HepG2 (cell line): ENCODE results near the gene SNRPD3. TPM values are rescaled to one million over a fixed set of nuclear protein-coding genes. Genes with fewer than 3 reads are reported as not detected.

Experiments
- ATAC-seq: fragments of 200-7000 bp; cut with Tn5 transposase; 3 replicates; pipeline ENCODE4 v1.9.1; 2020; ENCODE audit warnings: mild to moderate bottlenecking, moderate library complexity
- BruUV-seq: library from RNA; stranded (reverse); fragments of 400-500 nt; replicated peaks from 2 replicates; lab custom pipeline; 2021; lab: Mats Ljungman, UMichigan
- CTCF ChIA-PET: fragments of 300-600 bp; formaldehyde crosslinking; extraction: SDS; loops from one replicate; lab custom pipeline; 2021; ENCODE audit warnings: low total read pairs, inconsistent platforms, low intra/inter-chr PET ratio; lab: Yijun Ruan, JAX
- POLR2A ChIA-PET: fragments of 350-600 bp; sonication (Branson Sonifier 250); formaldehyde crosslinking; loops from one replicate; lab custom pipeline; 2020; ENCODE audit warnings: antibody characterized with exemption, inconsistent platforms; lab: Yijun Ruan, JAX
- DNase-seq: peaks from one replicate; pipeline ENCODE4 v3.0.0-alpha.2; 2015; ENCODE audit warnings: low spot score
- FAIRE-seq: peaks from 3 replicates; lab custom pipeline; 2011; peaks lifted over from hg19 to GRCh38; lab: Jason Lieb, UNC
- H2AFZ ChIP-seq: one replicate; pipeline ENCODE4 v1.6.1; 2011; ENCODE audit warnings: low read length, inconsistent platforms
- H3K27ac ChIP-seq: fragments of 300-600 bp; 3 replicates; pipeline ENCODE4 v1.8.0; 2011; ENCODE audit warnings: mixed run types, mild to moderate bottlenecking, mixed read lengths, low read length, inconsistent platforms; ENCODE audit not compliant: insufficient read depth; ENCODE audit errors: extremely low read length
- H3K27me3 ChIP-seq, 2 experiments: fragments of 200-600 bp in 1 of 2; 2 replicates in 1 of 2; 3 replicates in 1 of 2; pipeline versions ENCODE4 v1.6.0 to v1.8.0; 2011; ENCODE audit warnings: low read length in 2 of 2, mild to moderate bottlenecking in 2 of 2, moderate library complexity in 2 of 2, inconsistent platforms in 1 of 2; ENCODE audit not compliant: insufficient read depth in 2 of 2, control insufficient read depth in 1 of 2
- H3K36me3 ChIP-seq, 2 experiments: fragments of 200-600 bp in 1 of 2; replicated peaks in 1 of 2; 2 replicates in 1 of 2; 3 replicates in 1 of 2; pipeline versions ENCODE4 v1.5.1 to v1.8.0; 2011; ENCODE audit warnings: low read length in 2 of 2, inconsistent platforms in 1 of 2; ENCODE audit not compliant: insufficient read depth in 2 of 2, control insufficient read depth in 1 of 2
- H3K4me1 ChIP-seq: 2 replicates; pipeline ENCODE4 v1.5.1; 2012; ENCODE audit warnings: low read length, inconsistent platforms; ENCODE audit not compliant: insufficient read depth
- H3K4me2 ChIP-seq: 2 replicates; pipeline ENCODE4 v1.6.0; 2011; ENCODE audit warnings: low read depth, low read length, inconsistent platforms
- H3K4me3 ChIP-seq, 3 experiments: fragments of 200-600 bp in 1 of 3; sonication (generic), shearing (Covaris generic) in 1 of 3; replicated peaks in 1 of 3; 2 replicates each; pipeline ENCODE4 v1.5.1; 2011 to 2016; ENCODE audit warnings: low read length in 3 of 3, inconsistent platforms in 2 of 3, low read depth in 2 of 3, mild to moderate bottlenecking in 2 of 3, control low read depth in 1 of 3, mixed read lengths in 1 of 3; ENCODE audit not compliant: insufficient read depth in 1 of 3
- H3K79me2 ChIP-seq: one replicate; pipeline ENCODE4 v1.6.1; 2011; ENCODE audit warnings: low read length, inconsistent platforms; ENCODE audit not compliant: insufficient read depth
- H3K9ac ChIP-seq: 2 replicates; pipeline ENCODE4 v1.6.0; 2011; ENCODE audit warnings: mild to moderate bottlenecking, low read depth, low read length, inconsistent platforms; ENCODE audit not compliant: insufficient read depth
- H3K9me3 ChIP-seq: 2 replicates; pipeline ENCODE4 v1.5.1; 2012; ENCODE audit warnings: mild to moderate bottlenecking, low read length
- H4K20me1 ChIP-seq: 2 replicates; pipeline ENCODE4 v1.6.0; 2011; ENCODE audit warnings: inconsistent platforms, mild to moderate bottlenecking, low read length, moderate library complexity; ENCODE audit not compliant: insufficient read depth
- GATAD1 ChIP-seq: IDR thresholded peaks from 2 replicates; pipeline ENCODE4 v1.6.1; 2016; ENCODE audit warnings: missing genetic modification reagents, missing compliant biosample characterization
- POLR2AphosphoS2 ChIP-seq: IDR thresholded peaks from 2 replicates; pipeline ENCODE4 v1.6.1; 2011; ENCODE audit warnings: low read depth, low read length, improper control_type of control experiment
- SMAD3 ChIP-seq: sonication (generic); formaldehyde crosslinking; IDR thresholded peaks from 2 replicates; pipeline ENCODE4 v1.4.0; 2020; ENCODE audit warnings: missing genetic modification reagents
- WGBS: methylation state at CpG from one replicate; pipeline ENCODE4 v1.1.6; 2017; ENCODE audit warnings: low lambda C conversion rate; 5-methylcytosine and 5-hydroxymethylcytosine counted together
- in situ Hi-C: cut with HindIII; loops from 2 replicates; pipeline ENCODE4 v1.10.0; 2017; ENCODE audit warnings: low pct_unique_long_range_greater_than_20kb; ENCODE audit not compliant: extremely low pct_ligation_motif_present
- intact Hi-C: fragments of 100-400 bp; cut with micrococcal nuclease; formaldehyde crosslinking; loops from one replicate; pipeline ENCODE4 v1.10.0; 2022; ENCODE audit not compliant: unreplicated experiment
- polyA plus RNA-seq, 8 experiments: library from polyadenylated mRNA; depleted of rRNA in 3 of 8; stranded (reverse) in 7 of 8; unstranded in 1 of 8; fragments of >200 nt; fragmentation: Illumina TruSeq in 4 of 8; extraction: Trizol in 4 of 8; gene quantifications; 2 replicates each; pipeline versions ENCODE4 v1.2.1 to v1.2.3, GENCODE V29; 2011 to 2016; ENCODE audit warnings: low read depth in 4 of 8, missing spikeins in 1 of 8, mixed read lengths in 1 of 8; ENCODE audit not compliant: insufficient read depth in 1 of 8
- total RNA-seq, 5 experiments: library from RNA; depleted of rRNA; stranded (reverse); fragments of >200 nt; fragmentation: Illumina TruSeq; extraction: Trizol; gene quantifications; 2 replicates each; pipeline ENCODE4 v1.2.3, GENCODE V29; 2016; ENCODE audit warnings: low read depth in 1 of 5
- TF ChIP-seq, protein P1 (sequence below): sonication (generic); formaldehyde crosslinking; IDR thresholded peaks from 2 replicates; pipeline ENCODE4 v1.4.0; 2020; ENCODE audit warnings: missing genetic modification reagents

The SNRPD3 gene
- total and polyA plus RNA-seq, 2 of the 13 experiments (the other 11 are each of a cell fraction or from before 2014, with no cell fraction given), result 110 to 209 TPM

DNA sequence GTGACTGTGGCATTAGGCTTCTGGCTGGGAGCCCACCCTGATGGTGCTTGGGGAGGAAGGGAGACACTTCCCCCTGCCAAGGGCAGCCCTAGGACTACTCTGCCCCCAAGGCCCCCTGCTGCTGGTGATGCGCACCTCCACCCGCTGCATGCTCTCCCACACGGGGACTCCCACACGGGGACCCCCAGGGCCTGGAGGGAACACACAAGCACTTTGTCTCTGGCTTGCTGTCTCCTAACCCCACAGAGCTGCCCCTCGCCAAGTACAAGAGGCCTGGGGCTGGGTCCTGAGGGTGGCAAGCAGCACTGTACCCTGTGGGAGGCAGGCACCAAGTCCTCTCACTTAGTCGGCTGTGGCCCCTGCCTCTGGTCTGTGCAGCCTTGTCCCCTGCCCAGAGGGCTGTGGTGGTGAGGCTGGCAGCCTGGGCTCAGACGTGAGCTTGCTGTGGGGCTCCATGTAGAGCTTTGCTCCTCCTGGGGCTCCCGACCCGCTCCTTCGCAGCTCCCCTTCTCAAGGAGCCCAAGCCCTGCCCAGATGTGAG lies 29.1 kb downstream of the SNRPD3 start (continued):
- no peak for TF ChIP-seq POLR2AphosphoS2
- TF ChIP-seq, protein P1, sequence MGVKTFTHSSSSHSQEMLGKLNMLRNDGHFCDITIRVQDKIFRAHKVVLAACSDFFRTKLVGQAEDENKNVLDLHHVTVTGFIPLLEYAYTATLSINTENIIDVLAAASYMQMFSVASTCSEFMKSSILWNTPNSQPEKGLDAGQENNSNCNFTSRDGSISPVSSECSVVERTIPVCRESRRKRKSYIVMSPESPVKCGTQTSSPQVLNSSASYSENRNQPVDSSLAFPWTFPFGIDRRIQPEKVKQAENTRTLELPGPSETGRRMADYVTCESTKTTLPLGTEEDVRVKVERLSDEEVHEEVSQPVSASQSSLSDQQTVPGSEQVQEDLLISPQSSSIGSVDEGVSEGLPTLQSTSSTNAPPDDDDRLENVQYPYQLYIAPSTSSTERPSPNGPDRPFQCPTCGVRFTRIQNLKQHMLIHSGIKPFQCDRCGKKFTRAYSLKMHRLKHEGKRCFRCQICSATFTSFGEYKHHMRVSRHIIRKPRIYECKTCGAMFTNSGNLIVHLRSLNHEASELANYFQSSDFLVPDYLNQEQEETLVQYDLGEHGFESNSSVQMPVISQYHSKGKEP (CRISPR knock-in tag), result no peak
- no peak for TF ChIP-seq GATAD1 (CRISPR knock-in tag)
- TF ChIP-seq, all 625 proteins: peak for 6

DNA sequence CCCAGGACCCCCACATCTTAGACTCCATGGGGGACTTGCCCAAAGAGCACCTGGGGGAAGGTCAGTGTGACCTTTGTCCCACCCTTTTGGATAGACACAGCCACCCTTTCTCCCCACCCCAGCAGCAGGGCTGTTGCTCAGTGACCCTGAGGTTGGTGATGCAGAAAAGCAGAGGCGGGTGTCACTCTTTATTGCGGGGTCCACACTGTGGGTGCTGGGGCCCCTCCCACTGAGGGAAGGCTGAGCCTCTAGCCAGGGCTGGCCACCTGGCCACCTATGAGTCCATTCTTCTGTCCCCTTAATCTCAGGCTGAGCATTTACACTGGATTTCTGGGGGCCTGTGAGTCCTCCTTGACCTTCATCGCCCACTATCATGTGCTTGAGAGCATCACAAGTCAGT lies 29.7 kb downstream of the SNRPD3 start:
- in situ Hi-C loops, result no loop called here
- CTCF ChIA-PET, result no interaction called here
- ATAC-seq (no peak), DNase-seq (no peak), FAIRE-seq (no peak)
- BruUV-seq, result no TSS peak
- Histone ChIP-seq H4K20me1 (no peaks in the 10 kb centered on the region), H3K4me1 (peaks cover 85% of the 10 kb centered on the region), H2AFZ (no peak overlapping the region), H3K4me2 (no peak overlapping the region), H3K27ac (peak overlapping the region; percentile 16), H3K9me3 (no peaks in the 10 kb centered on the region), H3K36me3 (peaks cover 8 to 19% of the 10 kb centered on the region in 2 experiments; a peak in 4 of 5 replicates), H3K9ac (no peak overlapping the region), H3K79me2 (no peaks in the 10 kb centered on the region), H3K27me3 (no peaks in the 10 kb centered on the region), H3K4me3 (no peak overlapping the region)
- no peak for TF ChIP-seq SMAD3 (CRISPR knock-in tag)
- intact Hi-C loops, result no loop called here
- POLR2A ChIA-PET, result interaction anchor here (1.5 to 4.1 kb wide), 3 partner anchors 8 to 33 kb away, joined by 4 to 80 read pairs (median 67); partner anchors contain the start of genes GGT1, GUCD1, LRRC75B and SNRPD3
- WGBS, result no CpG with 5 or more reads among the region's 3 CpGs
